ENCODE results near the gene MORC3. TPM values are rescaled to one million over a fixed set of nuclear protein-coding genes. Genes with fewer than 3 reads are reported as not detected.
"Not testable (repeated sequence)": the region's sequence is repeated elsewhere in the genome, so short reads cannot be mapped to it uniquely, and the experiment has no call there.

Gene MORC3
- total and polyA plus RNA-seq, 4 donors, result 3.9 to 44.1 (median 14.1) TPM

- peaks cover 0 to 5% (median 1%) of the 10 kb centered on the region in 4 donors for H3K4me1 ChIP-seq (ENCODE audit: control insufficient read depth in 4 of 4, insufficient read depth in 4 of 4, low read length in 3 of 4)
- H3K4me3 ChIP-seq (ENCODE audit: low read depth in 1 of 3, low read length in 3 of 3), result no peak overlapping the region
- no peak overlapping the region for H3K27ac ChIP-seq (ENCODE audit: low read depth in 1 of 2, low read length in 2 of 2)
- H3K27me3 ChIP-seq (ENCODE audit: control insufficient read depth in 4 of 4, insufficient read depth in 4 of 4, low read length in 3 of 4), result no peaks in the 10 kb centered on the region
- H3K36me3 ChIP-seq (ENCODE audit: control insufficient read depth in 4 of 4, insufficient read depth in 3 of 4, low read depth in 1 of 4, low read length in 3 of 4), result peaks cover 7 to 55% (median 42%) of the 10 kb centered on the region in 4 donors
- no peak overlapping the region for H3K9ac ChIP-seq (ENCODE audit: low read depth in 1 of 2, low read length in 2 of 2)
- WGBS, result 92% methylated on average over 3 of the region's 3 CpGs
- no peak for DNase-seq (ENCODE audit: low spot score)
- H3K9me3 ChIP-seq (ENCODE audit: control insufficient read depth in 4 of 4, low read length in 3 of 4), result no peaks in the 10 kb centered on the region
- no peak for TF ChIP-seq FOXA1 (IDR thresholded peaks at IDR 0.05)
- TF ChIP-seq JUND (IDR thresholded peaks at IDR 0.05), result no peak
- TF ChIP-seq CTCF (IDR thresholded peaks at IDR 0.05; ENCODE audit: low read depth, low read length, missing input control), result no peak
- no peak for TF ChIP-seq RAD21 (IDR thresholded peaks at IDR 0.05)
These were observed 17.1 kb downstream of the MORC3 start for GRCh38 chr21:36337099-36337509.

GRCh38 chr21:36338975-36339374, 19.0 kb downstream of the MORC3 start:
- DNase-seq (ENCODE audit: low spot score), result no peak
- Histone ChIP-seq H3K36me3 (ENCODE audit: control insufficient read depth in 4 of 4, insufficient read depth in 3 of 4, low read depth in 1 of 4, low read length in 3 of 4) (peaks cover 7 to 59% (median 47%) of the 10 kb centered on the region in 4 donors), H3K27me3 (ENCODE audit: control insufficient read depth in 4 of 4, insufficient read depth in 4 of 4, low read length in 3 of 4) (no peaks in the 10 kb centered on the region), H3K9ac (ENCODE audit: low read depth in 1 of 2, low read length in 2 of 2) (no peak overlapping the region), H3K4me3 (ENCODE audit: low read depth in 1 of 3, low read length in 3 of 3) (no peak overlapping the region), H3K27ac (ENCODE audit: low read depth in 1 of 2, low read length in 2 of 2) (no peak overlapping the region), H3K4me1 (ENCODE audit: control insufficient read depth in 4 of 4, insufficient read depth in 4 of 4, low read length in 3 of 4) (no peaks in the 10 kb centered on the region), H3K9me3 (ENCODE audit: control insufficient read depth in 4 of 4, low read length in 3 of 4) (no peaks in the 10 kb centered on the region)
- 96% methylated on average over 10 of the region's 10 CpGs for WGBS
- TF ChIP-seq FOXA1 (IDR thresholded peaks at IDR 0.05), result no peak
- no peak for TF ChIP-seq ZBTB33 (IDR thresholded peaks at IDR 0.05)

- H3K4me1 ChIP-seq (ENCODE audit: control insufficient read depth in 4 of 4, insufficient read depth in 4 of 4, low read length in 3 of 4); H3K27me3 ChIP-seq (ENCODE audit: control insufficient read depth in 4 of 4, insufficient read depth in 4 of 4, low read length in 3 of 4); H3K27ac ChIP-seq (ENCODE audit: low read depth in 1 of 2, low read length in 2 of 2); H3K4me3 ChIP-seq (ENCODE audit: low read depth in 1 of 3, low read length in 3 of 3); H3K9ac ChIP-seq (ENCODE audit: low read depth in 1 of 2, low read length in 2 of 2); H3K9me3 ChIP-seq (ENCODE audit: control insufficient read depth in 4 of 4, low read length in 3 of 4); DNase-seq (ENCODE audit: low spot score): not testable (repeated sequence)
- WGBS, result 91% methylated on average over 7 of the region's 7 CpGs
- peaks cover 4 to 71% (median 54%) of the 10 kb centered on the region in 4 donors for H3K36me3 ChIP-seq (ENCODE audit: control insufficient read depth in 4 of 4, insufficient read depth in 3 of 4, low read depth in 1 of 4, low read length in 3 of 4)
These were observed 22.6 kb downstream of the MORC3 start for GRCh38 chr21:36342581-36342980.

DNA sequence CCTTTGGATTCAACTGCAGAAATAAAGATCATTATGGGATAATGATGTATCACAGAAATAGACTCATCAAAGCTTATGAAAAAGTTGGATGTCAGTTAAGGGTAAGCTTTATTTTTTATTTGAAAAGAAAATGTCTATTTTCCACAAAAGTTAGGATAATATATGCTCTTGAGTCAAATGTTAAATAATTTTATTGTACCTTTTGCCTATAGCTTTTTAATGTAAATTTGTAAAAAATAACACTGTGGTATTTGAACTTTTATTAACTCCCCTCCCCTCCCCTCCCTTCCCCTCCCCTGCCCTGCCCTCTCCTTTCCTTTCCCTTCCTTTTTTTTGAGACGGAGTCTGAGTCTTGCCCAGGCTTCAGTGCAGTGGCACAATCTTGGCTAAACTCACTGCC, 24.9 kb downstream of the MORC3 start:
- no peaks in the 10 kb centered on the region for H3K27me3 ChIP-seq (ENCODE audit: control insufficient read depth in 4 of 4, insufficient read depth in 4 of 4, low read length in 3 of 4)
- H3K9ac ChIP-seq (ENCODE audit: low read depth in 1 of 2, low read length in 2 of 2), result no peak overlapping the region
- H3K4me3 ChIP-seq (ENCODE audit: low read depth in 1 of 3, low read length in 3 of 3), result no peak overlapping the region
- no peak for TF ChIP-seq ZBTB33 (IDR thresholded peaks at IDR 0.05)
- TF ChIP-seq EGR1 (IDR thresholded peaks at IDR 0.05; ENCODE audit: low read depth in 2 of 2), result no peak
- no peak for TF ChIP-seq JUND (IDR thresholded peaks at IDR 0.05)
- TF ChIP-seq CTCF (IDR thresholded peaks at IDR 0.05; ENCODE audit: low read depth, low read length, missing input control), result no peak
- TF ChIP-seq, protein P1, sequence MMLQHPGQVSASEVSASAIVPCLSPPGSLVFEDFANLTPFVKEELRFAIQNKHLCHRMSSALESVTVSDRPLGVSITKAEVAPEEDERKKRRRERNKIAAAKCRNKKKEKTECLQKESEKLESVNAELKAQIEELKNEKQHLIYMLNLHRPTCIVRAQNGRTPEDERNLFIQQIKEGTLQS (IDR thresholded peaks at IDR 0.05), result no peak
- no peak for TF ChIP-seq GABPA (IDR thresholded peaks at IDR 0.05 in 1 of 2, conservative IDR thresholded peaks at IDR 0.05 in 1 of 2)
- no peak for TF ChIP-seq YY1 (IDR thresholded peaks at IDR 0.05)
- TF ChIP-seq RAD21 (IDR thresholded peaks at IDR 0.05), result no peak
- TF ChIP-seq RXRA (IDR thresholded peaks at IDR 0.05), result no peak
- no peak for TF ChIP-seq SP1 (IDR thresholded peaks at IDR 0.05)
- TF ChIP-seq MAX (IDR thresholded peaks at IDR 0.05), result no peak
- TF ChIP-seq FOXA1 (IDR thresholded peaks at IDR 0.05), result no peak
- TF ChIP-seq FOXA2 (IDR thresholded peaks at IDR 0.05), result no peak
- TF ChIP-seq TAF1 (conservative IDR thresholded peaks at IDR 0.05), result no peak
- no peaks in the 10 kb centered on the region for H3K4me1 ChIP-seq (ENCODE audit: control insufficient read depth in 4 of 4, insufficient read depth in 4 of 4, low read length in 3 of 4)
- H3K27ac ChIP-seq (ENCODE audit: low read depth in 1 of 2, low read length in 2 of 2), result no peak overlapping the region
- no peaks in the 10 kb centered on the region for H3K9me3 ChIP-seq (ENCODE audit: control insufficient read depth in 4 of 4, low read length in 3 of 4)
- no peak for DNase-seq (ENCODE audit: low spot score)
- H3K36me3 ChIP-seq (ENCODE audit: control insufficient read depth in 4 of 4, insufficient read depth in 3 of 4, low read depth in 1 of 4, low read length in 3 of 4), result peaks cover 7 to 69% (median 57%) of the 10 kb centered on the region in 4 donors
- WGBS, result 72% methylated on average over 1 of the region's 1 CpG
